KMS-11 (cell line): ENCODE measurements around the gene PTGR3.

Experiments used
- H2AFZ ChIP-seq: fragments of 200-600 bp; sonication (generic); 2 replicates; pipeline ENCODE4 v1.6.1; 2016; ENCODE audit warnings: antibody characterized with exemption, mixed run types, low read depth
- H3K27ac ChIP-seq: fragments of 200-600 bp; sonication (generic); 2 replicates; pipeline ENCODE4 v1.6.1; 2016; ENCODE audit warnings: mild to moderate bottlenecking, mixed run types
- H3K27me3 ChIP-seq: fragments of 200-600 bp; sonication (generic); 2 replicates; pipeline ENCODE4 v1.6.1; 2017; ENCODE audit warnings: mild to moderate bottlenecking, low read depth, mixed run types, moderate library complexity; ENCODE audit not compliant: insufficient read depth
- H3K36me3 ChIP-seq: fragments of 200-600 bp; sonication (generic); 2 replicates; pipeline ENCODE4 v1.6.1; 2017; ENCODE audit warnings: mild to moderate bottlenecking, mixed run types; ENCODE audit not compliant: insufficient read depth
- H3K4me1 ChIP-seq: fragments of 200-600 bp; sonication (generic); 2 replicates; pipeline ENCODE4 v1.6.1; 2016; ENCODE audit warnings: mild to moderate bottlenecking, low read depth, mixed run types; ENCODE audit not compliant: poor library complexity, severe bottlenecking
- H3K4me2 ChIP-seq: fragments of 200-600 bp; sonication (generic); 2 replicates; pipeline ENCODE4 v1.7.0; 2016; ENCODE audit warnings: mild to moderate bottlenecking, mixed run types
- H3K4me3 ChIP-seq: fragments of 200-600 bp; sonication (generic); IDR thresholded peaks from 2 replicates; pipeline ENCODE4 v1.6.1; 2017; ENCODE audit warnings: low read depth, low read length, mixed read lengths; ENCODE audit not compliant: insufficient read depth
- H3K79me2 ChIP-seq: fragments of 200-600 bp; sonication (generic); 2 replicates; pipeline ENCODE4 v1.6.1; 2016; ENCODE audit warnings: low read depth, mixed run types; ENCODE audit not compliant: insufficient read depth
- H3K9ac ChIP-seq: fragments of 200-600 bp; sonication (generic); 2 replicates; pipeline ENCODE4 v1.6.1; 2016; ENCODE audit warnings: mild to moderate bottlenecking, mixed run types
- H4K20me1 ChIP-seq: fragments of 200-600 bp; sonication (generic); 2 replicates; pipeline ENCODE4 v1.6.1; 2016; ENCODE audit warnings: mild to moderate bottlenecking, mixed run types; ENCODE audit not compliant: insufficient read depth
- CTCF ChIP-seq: fragments of 200-600 bp; sonication (generic); conservative IDR thresholded peaks from 2 replicates; pipeline ENCODE4 v1.6.1; 2017; ENCODE audit warnings: low read depth, mild to moderate bottlenecking, antibody characterized with exemption, low read length, moderate library complexity, mixed read lengths

Gene PTGR3

GRCh38 chr18:75204732-75205513, 4.0 kb downstream of the PTGR3 start:
- Histone ChIP-seq H3K4me3 (no peak overlapping the region), H2AFZ (no peak overlapping the region), H3K4me2 (no peak overlapping the region), H4K20me1 (no peaks in the 10 kb centered on the region), H3K27ac (no peak overlapping the region), H3K27me3 (no peaks in the 10 kb centered on the region), H3K4me1 (peaks cover 30% of the 10 kb centered on the region), H3K9ac (no peak overlapping the region), H3K36me3 (peaks cover 12% of the 10 kb centered on the region; the same call in 1 of the 2 replicates), H3K79me2 (peaks cover 68% of the 10 kb centered on the region)
- TF ChIP-seq CTCF = no peak

GRCh38 chr18:75204269-75204731, 4.6 kb downstream of the PTGR3 start:
- H3K27ac ChIP-seq = no peak overlapping the region
- H3K4me1 ChIP-seq = peaks cover 30% of the 10 kb centered on the region
- H3K4me3 ChIP-seq = no peak overlapping the region
- H2AFZ ChIP-seq = no peak overlapping the region
- H3K27me3 ChIP-seq = no peaks in the 10 kb centered on the region
- no peak overlapping the region for H3K4me2 ChIP-seq
- no peak for TF ChIP-seq CTCF
- no peak overlapping the region for H3K9ac ChIP-seq
- no peaks in the 10 kb centered on the region for H4K20me1 ChIP-seq
- H3K36me3 ChIP-seq = peaks cover 12% of the 10 kb centered on the region; the same call in 1 of the 2 replicates
- H3K79me2 ChIP-seq = peaks cover 68% of the 10 kb centered on the region

GRCh38 chr18:75203416-75204268, 5.3 kb downstream of the PTGR3 start:
- no peak overlapping the region for H3K4me3 ChIP-seq
- peaks cover 30% of the 10 kb centered on the region for H3K4me1 ChIP-seq
- no peak for TF ChIP-seq CTCF
- H3K36me3 ChIP-seq = peaks cover 12% of the 10 kb centered on the region; the same call in 1 of the 2 replicates
- no peak overlapping the region for H3K27ac ChIP-seq
- H3K4me2 ChIP-seq = no peak overlapping the region
- H3K27me3 ChIP-seq = no peaks in the 10 kb centered on the region
- H2AFZ ChIP-seq = no peak overlapping the region
- H3K9ac ChIP-seq = no peak overlapping the region
- no peaks in the 10 kb centered on the region for H4K20me1 ChIP-seq
- peaks cover 67% of the 10 kb centered on the region for H3K79me2 ChIP-seq

- no peaks in the 10 kb centered on the region for H4K20me1 ChIP-seq
These were observed 6.1 kb downstream of the PTGR3 start for GRCh38 chr18:75202696-75203365.

More at GRCh38 chr18:75202696-75203365, 6.1 kb downstream of the PTGR3 start:
- no peaks in the 10 kb centered on the region for H3K27me3 ChIP-seq
- no peak overlapping the region for H3K27ac ChIP-seq
- no peak overlapping the region for H3K9ac ChIP-seq
- H3K79me2 ChIP-seq = peaks cover 59% of the 10 kb centered on the region
- peaks cover 30% of the 10 kb centered on the region for H3K4me1 ChIP-seq
- no peak overlapping the region for H3K4me2 ChIP-seq
- no peak overlapping the region for H2AFZ ChIP-seq
- H3K36me3 ChIP-seq = peaks cover 12% of the 10 kb centered on the region; the same call in 1 of the 2 replicates
- no peak overlapping the region for H3K4me3 ChIP-seq
- no peak for TF ChIP-seq CTCF
